ENCODE results near the gene GID8.
"Not testable (repeated sequence)": the region's sequence is repeated elsewhere in the genome, so short reads cannot be mapped to it uniquely, and the experiment has no call there.

GID8 gene

DNA sequence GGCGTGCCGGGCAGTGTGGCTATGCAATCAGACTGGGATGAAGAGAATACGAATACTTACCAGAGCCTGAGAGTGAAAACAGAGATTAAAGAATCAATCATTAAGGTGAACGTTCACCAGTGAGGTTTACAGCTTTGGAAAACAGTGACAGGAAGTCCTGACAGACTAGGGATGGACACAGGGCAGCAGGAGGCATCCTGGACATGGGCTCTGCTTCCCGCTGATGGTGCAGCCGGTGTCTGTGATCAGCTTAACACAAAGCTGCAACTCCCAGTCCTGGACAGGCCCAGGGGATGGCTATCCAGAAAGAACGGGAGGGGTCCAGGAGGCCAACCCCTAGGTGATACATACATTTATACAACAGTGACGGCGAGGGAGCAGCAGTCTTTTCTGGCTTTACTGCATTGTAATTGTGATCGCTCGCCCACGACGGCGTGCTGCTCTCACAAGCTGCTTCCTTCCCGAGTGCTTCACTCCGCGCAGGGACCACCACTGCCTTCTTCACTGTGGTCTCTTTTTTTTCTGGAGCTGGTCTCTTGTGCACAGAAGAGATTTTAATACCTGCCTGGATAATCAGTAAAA, 32.3 kb upstream of the GID8 start:
- DNase-seq, result no peak

DNA sequence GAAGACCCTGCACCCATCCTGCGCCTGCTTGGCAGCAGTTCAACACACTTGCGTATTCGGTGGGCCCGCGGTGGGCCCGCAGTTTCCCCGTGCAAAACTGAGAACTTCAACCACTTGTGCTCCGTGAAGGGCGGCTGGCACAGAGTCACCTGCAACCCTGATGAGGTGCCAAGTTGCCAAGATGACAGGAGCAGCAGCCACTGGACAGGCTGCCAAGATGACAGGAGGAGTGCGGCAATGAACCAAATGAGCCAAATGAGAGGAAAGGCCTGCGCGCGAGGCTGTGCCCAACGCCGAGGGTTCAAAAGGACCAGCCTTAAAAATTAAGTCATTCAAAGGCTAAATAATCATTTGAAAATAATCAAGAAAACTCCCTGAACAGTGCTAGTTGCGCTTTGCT, 31.7 kb upstream of the GID8 start:
- no peak for DNase-seq

DNA sequence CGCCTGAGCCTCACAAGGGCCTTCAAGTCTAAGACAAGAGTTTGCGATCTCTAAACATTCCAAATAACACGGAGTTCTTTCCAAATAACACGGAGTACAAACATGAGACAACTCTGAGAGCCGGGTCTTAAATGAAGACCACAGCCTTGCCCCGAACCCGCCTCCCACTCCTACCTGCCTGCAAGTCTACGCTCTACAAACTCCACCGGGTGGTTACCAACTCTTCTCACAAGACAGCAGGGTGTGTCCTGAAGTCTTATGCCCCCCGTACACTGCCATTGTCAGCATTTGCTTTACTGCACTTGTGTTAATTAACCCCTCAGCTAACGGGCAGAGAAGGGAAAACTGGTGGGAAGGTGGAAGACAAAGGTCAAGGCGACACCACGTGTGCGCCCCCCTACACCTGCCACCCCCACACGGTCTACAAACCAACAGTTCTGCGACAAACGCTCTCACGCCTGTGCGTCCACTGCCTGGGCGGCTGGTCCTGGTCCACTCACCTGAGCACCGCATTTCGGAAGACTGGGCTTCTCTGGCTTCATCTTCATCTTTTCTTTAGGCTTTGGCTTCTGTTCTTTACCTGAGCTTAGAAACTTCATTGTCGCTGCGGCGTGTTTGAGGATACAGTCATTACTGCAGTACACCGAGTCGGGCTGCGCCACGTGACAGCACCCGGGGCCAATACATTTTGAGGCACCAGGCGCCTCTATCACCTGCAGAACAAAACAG, 31.1 kb upstream of the GID8 start:
- no peak for DNase-seq

DNA sequence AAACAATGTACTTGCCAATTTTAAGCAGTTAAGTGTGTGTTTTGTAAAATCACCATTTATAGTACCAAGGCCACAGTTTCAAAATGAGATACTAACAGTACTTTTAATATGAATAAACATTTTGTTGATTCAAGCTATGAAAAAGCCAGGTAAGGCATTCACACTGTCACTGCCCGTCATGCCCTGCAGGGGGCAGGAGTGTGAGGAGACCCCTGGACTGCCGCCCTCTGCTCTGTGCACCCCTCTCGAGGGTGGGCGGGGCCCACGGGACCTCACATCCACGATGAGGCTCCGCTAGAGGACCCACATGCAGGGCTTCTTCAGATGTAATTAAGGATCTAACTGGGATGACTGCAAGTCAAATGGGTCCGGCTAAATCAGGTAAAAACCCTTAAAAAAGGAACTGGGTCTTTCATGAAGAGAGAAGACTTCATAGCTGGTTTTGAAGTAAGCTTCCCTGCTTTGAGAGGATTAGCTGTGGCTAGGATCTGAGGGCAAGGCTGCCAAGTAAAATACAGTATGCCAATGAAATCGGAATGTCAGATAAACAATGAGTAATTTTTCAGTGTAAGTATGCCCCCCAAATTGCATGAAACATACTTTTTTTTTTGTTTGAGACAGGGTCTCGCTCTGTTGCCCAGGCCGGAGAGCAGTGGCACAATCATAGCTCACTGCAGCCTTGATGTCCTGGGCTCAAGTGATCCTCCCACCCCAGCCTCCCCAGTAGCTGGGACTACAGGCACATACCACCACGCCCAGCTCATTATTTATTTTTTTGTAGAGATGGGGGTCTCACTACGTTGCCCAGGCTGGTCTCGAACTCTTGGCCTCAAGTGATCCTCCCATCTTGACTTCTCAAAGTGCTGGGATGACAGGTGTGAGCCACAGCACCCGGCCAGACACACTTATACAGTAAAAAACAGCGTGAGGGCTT, 30.3 kb upstream of the GID8 start:
- no peak for DNase-seq

DNA sequence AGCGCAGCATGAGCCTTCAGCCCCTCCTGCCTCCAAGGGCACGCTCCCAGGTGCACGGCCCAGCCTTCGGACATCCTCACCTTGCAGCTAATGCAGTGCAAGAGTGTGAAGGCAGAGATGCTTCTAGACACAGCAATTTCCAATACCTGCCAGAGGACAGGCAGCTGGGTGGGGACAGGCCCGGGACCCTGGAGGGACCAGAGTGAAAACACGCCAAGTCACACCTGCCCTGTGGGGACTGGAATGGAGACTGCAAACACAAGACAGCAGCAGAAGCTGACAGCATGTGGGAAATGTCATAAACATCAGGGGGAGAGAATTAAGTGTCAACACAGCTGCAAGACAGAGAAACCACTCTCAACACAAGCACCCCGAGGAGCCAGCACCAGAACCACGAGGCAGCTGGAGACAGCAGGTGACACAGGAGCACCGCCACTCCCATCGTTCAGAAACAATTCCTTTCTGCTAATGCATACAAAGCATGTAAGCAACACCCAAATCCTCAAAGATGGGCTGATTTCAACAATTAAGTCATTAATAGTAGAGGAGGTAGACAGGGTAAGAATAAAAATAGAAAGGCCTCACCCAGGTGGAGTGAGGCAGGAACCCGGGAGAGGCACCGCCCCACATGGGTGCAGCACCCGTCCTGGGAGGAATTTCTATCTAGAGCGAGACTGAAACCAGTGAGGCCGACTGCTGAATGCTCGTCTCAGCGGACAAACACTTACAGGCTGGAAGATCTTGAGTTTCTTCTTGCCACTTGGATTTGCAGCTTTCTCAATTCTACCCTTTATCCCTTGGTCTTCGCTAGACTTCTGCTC, 28.8 kb upstream of the GID8 start:
- DNase-seq, result peak; percentile 97

DNA sequence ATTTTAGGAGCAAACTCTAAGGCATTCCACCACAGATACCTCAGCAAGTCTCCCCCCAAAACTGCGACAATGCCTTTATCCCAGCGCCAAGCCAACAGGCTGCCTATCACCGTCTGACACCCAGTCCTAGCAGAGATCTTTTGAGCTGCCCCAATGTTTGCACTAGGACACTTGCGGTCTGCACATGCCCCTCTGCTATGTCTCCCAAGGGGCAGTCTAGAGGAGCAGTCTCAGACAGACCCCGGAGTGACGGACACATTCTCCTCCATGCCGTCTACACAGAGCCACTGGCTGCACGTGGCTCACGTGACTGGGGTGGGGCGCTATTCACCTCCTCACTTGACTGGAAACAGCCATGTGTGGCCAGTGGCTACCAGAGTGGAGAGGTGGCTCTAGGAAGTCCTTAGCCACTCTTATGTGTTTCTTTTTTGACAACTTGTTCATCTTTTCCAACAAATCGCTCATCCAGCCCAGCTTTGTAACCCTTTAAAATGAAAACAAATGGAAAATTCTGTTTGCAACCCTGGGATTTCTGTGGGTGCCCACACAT, 27.7 kb upstream of the GID8 start:
- no peak for DNase-seq

DNA sequence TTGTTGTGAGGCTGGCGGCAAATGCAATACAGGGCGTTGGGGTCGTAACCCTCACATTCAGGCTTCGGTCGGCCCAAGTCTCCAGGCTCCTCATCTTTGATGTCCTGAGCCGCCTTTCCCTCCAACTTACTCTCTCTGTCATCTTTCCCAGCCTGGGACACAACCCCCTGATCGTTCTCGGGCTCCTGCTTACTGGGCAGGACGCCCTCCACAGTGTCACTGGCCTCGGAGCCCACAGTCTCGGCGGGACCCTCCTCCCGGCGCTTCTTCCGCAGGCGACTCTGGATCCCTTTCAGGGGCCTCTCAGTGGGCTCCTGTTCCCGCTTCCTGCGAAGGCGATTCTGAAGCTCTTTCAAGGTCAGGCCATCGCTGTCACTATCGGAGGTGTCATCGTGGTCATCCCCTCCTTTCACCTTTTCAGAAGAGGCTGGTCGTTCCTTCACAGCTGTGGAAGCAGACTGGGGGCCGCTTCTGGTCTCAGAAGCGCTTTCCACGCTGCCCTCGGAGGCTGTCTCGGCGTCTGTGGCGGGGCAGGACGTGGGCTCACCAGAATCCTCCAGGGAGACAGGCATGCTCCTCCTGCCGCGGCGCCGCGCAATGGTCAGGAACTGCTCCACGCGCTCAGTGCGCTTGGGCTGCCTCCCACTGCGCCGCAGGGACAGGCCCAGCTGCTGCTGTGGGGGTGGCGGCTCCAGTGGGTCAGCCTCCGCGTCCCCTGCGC, 27.0 kb upstream of the GID8 start:
- DNase-seq, result no peak

DNA sequence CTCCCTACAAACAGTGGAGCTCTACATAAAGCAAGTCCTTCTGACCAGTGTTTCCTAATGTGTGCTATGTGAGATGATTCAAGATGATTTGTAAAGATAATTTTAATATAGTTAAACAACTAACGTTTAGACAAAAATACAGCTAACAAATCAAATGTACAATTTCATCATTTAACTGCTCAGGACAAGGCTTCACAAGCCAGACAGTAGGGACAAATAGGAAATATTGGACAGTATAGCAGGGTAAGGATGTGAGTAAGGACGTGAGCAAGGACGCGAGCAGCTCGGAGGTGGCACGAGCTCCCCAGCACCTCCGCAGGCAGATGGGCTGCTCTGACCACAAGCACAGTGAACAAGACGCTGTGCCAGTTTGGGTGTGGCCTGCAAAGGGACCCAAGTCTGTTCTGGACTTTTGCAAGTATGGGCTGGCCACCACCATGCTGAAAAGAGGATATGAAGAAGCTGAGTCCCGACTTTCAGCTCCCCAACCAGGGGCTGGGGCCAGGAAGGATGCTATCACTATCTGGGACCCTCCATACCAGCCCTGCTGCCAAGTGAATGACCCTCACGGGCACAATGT, 26.2 kb upstream of the GID8 start:
- no peak for DNase-seq

DNA sequence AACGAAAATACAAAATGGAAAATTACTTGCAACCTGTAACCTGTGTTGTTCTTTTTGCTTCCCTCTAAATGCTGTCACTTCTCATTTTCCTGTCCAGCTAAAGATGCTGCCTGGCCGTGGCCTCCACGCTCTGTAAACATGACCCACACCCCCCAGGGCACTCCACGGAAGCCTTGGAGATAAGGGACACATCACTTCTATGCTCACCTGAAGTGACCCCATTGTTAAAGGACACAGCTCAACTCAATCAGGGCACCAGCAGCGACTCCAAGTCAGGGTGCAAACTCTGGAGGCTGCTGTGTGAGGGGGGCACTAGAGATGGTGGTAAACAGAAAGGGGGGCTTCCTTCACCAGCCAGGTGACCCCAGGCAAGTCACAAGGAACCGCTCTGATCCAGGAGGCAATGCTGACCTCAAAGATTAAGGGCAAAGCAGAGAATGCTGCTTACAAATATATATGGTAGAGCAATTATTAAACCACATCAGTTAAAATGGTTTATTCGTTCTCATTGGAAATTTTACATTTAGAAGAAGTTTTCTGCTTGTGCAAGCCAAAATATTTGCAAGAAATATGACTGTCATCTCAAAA, 24.8 kb upstream of the GID8 start:
- no peak for DNase-seq

DNA sequence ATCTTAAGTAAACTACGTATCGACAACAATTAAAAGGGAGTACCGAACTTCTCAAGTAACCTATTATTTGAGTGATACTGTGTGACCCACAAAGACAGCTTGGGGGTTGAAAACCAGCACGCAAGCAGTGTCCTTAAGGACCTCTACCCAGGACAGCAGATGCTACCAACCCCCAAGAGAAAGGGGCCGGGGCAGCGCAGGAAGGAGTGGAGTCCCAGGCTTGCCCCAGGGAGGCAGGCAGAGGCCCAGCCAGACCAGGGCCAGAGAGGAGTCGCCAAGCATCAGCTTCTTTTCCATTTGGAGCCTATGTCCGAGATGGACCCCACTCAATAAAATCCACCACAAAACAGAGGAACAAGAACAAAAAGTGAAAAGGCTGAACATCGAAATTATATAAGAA, 23.5 kb upstream of the GID8 start:
- no peak for DNase-seq

DNA sequence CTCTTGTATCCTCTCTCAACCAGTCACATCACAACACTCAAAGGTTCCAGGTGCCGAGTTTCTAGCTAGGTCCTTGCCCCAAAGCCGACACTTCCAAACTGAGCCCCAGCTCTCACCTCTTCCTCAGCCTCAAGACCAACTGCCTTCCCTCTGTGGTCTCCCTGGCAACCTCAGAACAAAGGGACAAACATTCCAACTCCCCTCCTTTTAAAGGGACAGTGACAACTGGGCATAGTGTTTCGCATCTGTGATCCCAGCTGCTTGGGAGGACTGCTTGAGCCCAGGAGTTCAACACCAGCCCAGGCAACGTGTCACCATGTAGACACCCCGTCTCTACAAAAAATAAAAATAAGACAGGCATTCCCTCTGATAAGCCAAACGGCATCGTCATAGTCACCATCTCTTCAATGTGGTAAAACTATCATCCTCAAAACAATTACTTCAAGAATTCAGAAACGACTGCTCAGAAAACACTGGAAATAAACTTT, 22.9 kb upstream of the GID8 start:
- DNase-seq, result no peak

DNA sequence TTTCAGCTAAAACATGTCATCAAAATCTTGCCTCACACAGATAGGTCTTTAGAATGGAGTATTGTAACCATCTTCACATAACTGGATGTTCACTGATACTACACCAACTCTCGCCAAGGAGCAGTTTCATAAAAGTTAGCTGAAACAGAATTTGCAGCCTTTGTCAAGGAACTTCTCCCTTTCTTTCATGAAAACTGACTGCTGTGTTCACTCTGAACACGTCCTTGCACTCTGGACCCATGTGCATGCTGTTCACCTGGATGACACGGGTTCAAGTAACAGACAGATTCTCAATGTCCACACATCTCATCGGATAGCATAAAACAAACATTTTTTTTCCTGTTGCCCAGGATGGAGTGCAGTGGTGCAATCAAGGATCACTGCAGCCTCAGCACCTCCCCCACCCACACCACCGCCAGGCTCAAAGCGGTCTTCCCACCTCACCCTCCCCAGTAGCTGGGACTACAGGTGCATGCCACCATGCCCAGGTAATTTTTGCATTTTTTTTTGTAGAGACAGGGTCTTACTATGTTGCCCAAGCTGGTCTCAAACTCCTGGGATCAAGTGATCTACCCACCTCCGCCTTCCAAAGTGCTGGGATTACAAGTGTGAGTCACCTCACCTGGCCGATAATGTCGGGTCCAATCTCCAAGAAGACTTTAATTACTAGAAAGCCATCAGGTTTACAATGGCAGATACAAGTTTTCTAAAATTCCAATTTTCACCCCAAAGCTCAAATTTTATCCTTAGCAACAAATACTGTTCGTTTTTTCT, 21.1 kb upstream of the GID8 start:
- DNase-seq, result no peak

DNA sequence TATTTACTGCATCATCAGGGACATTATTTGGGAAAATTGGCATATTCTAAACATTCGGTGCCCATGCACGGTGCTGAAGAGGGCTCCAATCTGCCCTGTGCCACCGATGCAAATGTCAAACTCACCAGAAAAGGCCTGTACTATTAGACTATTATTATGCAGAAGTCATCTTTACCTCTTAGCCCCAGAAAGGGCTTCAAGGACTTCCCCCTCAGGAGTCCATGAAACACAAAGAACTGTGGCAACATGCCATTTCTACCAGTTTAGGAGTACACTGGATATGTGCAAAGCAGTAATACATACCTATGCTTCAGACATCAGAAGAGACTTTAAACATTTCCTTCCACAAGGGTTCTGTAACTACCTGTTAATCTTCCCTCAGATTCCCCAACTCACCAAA, 20.2 kb upstream of the GID8 start:
- DNase-seq, result no peak

DNA sequence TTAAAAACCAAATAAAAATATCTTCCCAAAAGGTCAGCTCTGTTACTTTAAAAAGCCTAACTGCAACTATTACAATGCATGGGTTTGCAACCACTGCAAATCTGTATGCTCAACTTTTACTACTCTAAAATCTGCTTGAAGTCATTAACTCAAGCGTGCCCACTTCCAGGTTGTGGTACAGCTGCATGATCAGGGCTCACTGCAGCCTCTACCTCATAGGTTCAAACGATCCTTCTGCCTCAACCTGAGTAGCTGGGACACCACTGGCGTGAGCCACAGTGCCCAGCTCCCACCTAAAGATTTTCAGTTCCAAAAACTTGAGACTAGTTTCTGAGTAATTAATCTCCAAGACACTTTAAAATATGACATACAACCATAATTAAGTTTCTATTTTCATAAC, 19.8 kb upstream of the GID8 start:
- no peak for DNase-seq

DNA sequence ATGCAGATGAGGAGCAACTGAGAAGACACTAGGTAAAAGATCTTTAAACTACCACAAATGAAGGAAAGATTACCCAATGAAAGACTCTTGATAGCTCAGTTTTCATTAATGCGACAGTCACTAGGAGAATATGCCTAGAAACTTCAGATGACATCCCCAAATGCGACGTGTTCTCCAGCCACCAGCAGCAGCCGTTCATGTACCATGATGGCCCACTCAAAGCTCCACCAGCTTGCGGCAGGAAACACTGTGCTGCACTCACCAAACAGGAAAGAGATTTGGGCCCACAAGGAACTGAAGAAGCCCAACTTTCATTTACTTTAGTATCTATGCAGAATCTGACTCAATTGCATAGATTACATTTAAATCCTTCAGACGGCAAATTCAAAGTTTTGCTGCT, 19.1 kb upstream of the GID8 start:
- DNase-seq, result no peak

DNA sequence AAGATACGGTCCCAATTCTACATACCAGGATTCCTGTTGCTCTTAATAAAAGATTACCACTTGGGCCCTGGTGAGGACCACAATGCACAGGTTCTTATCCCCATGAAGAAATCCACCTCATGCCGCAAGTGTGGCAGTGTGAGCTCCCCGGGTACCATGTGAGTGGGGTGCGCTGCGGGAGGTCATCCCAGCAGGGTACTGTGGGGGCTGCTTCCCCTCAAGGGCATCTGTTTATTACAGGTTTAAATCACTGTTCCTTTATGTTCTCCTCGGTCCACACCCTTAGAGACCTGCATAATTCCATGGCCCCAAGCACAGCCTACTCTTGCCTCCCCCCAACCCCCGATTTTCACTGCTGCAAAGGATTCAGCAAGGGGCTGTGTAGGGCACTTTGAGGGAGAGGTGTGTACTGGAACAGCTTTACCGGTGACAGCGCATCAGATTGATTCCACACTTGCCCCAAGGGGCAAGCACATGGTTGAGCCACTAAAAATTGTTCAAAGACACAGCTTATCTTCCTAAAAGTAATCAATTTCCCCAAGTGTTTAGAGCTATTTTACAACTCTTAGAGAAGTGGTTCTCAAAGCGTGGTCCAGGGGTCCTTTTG, 17.8 kb upstream of the GID8 start:
- no peak for DNase-seq

DNA sequence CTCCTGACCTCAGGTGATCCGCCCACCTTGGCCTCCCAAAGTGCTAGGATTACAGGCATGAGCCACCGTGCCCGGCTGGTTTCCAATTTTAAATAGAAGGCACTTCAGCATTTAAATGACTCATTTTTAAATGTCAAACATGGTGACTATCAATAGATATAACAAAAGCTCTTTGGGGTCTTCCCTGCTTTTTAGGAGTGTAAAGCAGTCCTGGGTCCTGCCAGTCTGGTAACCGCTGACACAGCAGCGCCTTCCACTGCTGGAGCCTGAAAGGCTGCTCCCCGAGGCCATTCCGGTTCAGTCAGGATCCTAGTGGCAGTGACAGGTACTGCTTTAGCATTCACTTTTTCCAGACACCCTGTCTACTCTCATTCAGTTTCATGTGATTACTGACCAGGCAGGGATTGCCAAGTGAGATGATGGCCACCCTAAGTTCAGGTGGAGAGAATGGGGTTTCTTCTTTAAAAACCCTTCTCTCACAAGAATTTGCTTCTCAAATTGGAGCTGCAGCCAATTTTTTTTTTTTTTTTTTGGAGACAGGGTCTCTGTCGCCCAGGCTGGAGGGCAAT, 16.7 kb upstream of the GID8 start:
- no peak for DNase-seq

DNA sequence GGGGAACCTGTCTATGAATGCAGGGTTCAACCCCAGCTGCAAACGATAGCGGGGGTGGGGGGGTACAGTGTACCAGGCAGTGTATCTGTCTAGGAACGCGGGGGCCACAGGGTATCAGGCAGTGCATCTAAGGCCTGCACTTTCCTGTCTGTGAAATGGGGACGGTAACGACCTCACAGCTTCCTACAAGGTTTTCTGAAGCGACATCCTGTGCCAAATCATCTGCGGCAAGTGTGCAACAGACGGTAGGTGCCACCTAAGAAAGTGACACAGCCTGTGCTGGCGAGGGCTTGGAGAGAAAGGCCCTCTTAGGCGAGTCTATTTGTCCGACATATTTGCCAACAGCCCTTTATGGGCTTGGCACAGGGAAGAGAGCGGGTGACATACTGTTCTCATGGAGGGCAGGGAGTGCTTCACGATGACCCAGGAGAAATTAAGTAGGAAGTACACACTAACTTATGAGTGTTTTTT, 15.5 kb upstream of the GID8 start:
- DNase-seq, result no peak

DNA sequence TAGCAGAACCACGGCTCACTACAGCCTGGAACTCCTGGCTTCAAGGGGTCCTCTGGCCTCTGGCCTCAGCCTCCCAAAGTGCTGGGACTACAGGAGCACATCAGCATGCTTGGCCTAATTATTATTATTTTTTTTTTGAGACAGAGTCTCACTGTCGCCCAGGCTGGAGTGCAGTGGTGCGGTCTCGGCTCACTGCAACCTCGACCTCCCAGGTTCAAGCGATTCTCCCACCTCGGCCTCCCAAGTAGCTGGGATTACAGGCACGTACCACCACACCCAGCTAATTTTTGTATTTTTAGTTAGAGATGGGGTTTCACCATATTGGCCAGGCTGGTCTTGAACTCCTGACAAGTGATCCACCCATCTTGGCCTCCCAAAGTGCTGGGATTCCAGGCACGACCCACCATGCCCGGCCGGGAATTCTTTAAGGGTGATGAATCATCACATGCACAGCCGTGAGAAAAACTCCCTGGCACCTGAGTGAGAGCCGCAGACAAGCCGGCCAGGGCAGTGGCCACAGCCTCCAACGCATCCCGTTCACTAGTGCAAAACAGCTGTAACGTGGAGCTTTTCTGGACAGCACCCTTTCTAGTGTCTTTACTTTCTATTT, 14.8 kb upstream of the GID8 start:
- DNase-seq, result not testable (repeated sequence)
